ENCODE results near the gene CASQ2.

GRCh38 chr1:115669886-115670285, 98.6 kb downstream of the CASQ2 start:
- TF ChIP-seq U2AF2 (optimal IDR thresholded peaks at IDR 0.05; ENCODE audit: low read depth, low read length): no peak
- no peak for TF ChIP-seq PHF20 (IDR thresholded peaks at IDR 0.05; ENCODE audit: partially characterized antibody)
- no peak for TF ChIP-seq YY1 (IDR thresholded peaks at IDR 0.05; ENCODE audit: borderline replicate concordance in 1 of 3, control insufficient read depth in 1 of 3, extremely low read depth in 1 of 3, insufficient read depth in 3 of 3, insufficient read length in 1 of 3, insufficient replicate concordance in 2 of 3, low read depth in 1 of 3, low read length in 2 of 3)
- TF ChIP-seq ZNF143 (CRISPR knock-in tag; IDR thresholded peaks at IDR 0.05): no peak
- no peak for TF ChIP-seq NFE2L1 (tag; IDR thresholded peaks at IDR 0.05; ENCODE audit: borderline replicate concordance, low read depth)
- no peak for TF ChIP-seq KAT7 (CRISPR knock-in tag; IDR thresholded peaks at IDR 0.05; ENCODE audit: borderline replicate concordance)
- TF ChIP-seq AFF4 (CRISPR knock-in tag; IDR thresholded peaks at IDR 0.05): no peak
- TF ChIP-seq TAL1 (IDR thresholded peaks at IDR 0.05): no peak
- no peak for TF ChIP-seq SETDB1 (IDR thresholded peaks at IDR 0.05; ENCODE audit: low read length)
- no peak for TF ChIP-seq ILF3 (IDR thresholded peaks at IDR 0.05; ENCODE audit: borderline replicate concordance)
- TF ChIP-seq ZNF274 (IDR thresholded peaks at IDR 0.05; ENCODE audit: borderline replicate concordance, low read depth, low read length): no peak

All from K562 (cell line).